A549 (cell line): ENCODE measurements around the gene SLC6A12. TPM values are rescaled to one million over a fixed set of nuclear protein-coding genes. Genes with fewer than 3 reads are reported as not detected.

Source experiments
- ATAC-seq, 2 experiments: fragments of 200-7000 bp in 1 of 2; fragments of >200 bp in 1 of 2; cut with Nextera tagmentation in 1 of 2; cut with Tn5 transposase in 1 of 2; 3 replicates each; pipeline versions ENCODE4 v1.8.0 to v1.9.1; 2018 to 2020; ENCODE audit warnings: mild to moderate bottlenecking in 1 of 2, moderate library complexity in 1 of 2
- CTCF ChIA-PET: fragments of 300-600 bp; sonication (Branson Sonifier 250); formaldehyde crosslinking; extraction: SDS; loops from one replicate; lab custom pipeline; 2021; ENCODE audit warnings: antibody characterized with exemption, inconsistent platforms; lab: Yijun Ruan, JAX
- POLR2A ChIA-PET: fragments of 350-600 bp; formaldehyde crosslinking; extraction: SDS; loops from one replicate; lab custom pipeline; 2021; ENCODE audit warnings: antibody characterized with exemption, inconsistent platforms; lab: Yijun Ruan, JAX
- DNase-seq, 2 experiments: peaks; one replicate each; pipeline versions ENCODE4 v3.0.0 to v3.0.0-alpha.2; 2011 to 2016; ENCODE audit warnings: low read depth in 1 of 2, low spot score in 1 of 2
- FAIRE-seq: peaks from 2 replicates; lab custom pipeline; 2011; peaks lifted over from hg19 to GRCh38; lab: Jason Lieb, UNC
- H3K27ac ChIP-seq, 2 experiments: fragments of >200 bp; sonication (Bioruptor Twin); formaldehyde crosslinking; 3 replicates each; pipeline ENCODE4 v1.5.1; 2016 to 2017
- H3K4me1 ChIP-seq: fragments of >200 bp; sonication (Bioruptor Twin); formaldehyde crosslinking; 3 replicates; pipeline ENCODE4 v1.6.1; 2016
- H3K4me2 ChIP-seq: fragments of >200 bp; sonication (Bioruptor Twin); formaldehyde crosslinking; 3 replicates; pipeline ENCODE4 v1.6.1; 2016
- H3K4me3 ChIP-seq: fragments of >200 bp; sonication (Bioruptor Twin); formaldehyde crosslinking; 3 replicates; pipeline ENCODE4 v1.5.1; 2016
- H3K9me3 ChIP-seq: fragments of >200 bp; sonication (Bioruptor Twin); formaldehyde crosslinking; 3 replicates; pipeline ENCODE4 v1.6.1; 2016
- EHF ChIP-seq: fragments of 250-450 bp; sonication (Bioruptor Pico); IDR thresholded peaks from 2 replicates; pipeline ENCODE4 v1.5.0; 2020; ENCODE audit warnings: mild to moderate bottlenecking
- HEYL ChIP-seq: fragments of 250-450 bp; sonication (Bioruptor Pico); IDR thresholded peaks from 2 replicates; pipeline ENCODE4 v1.8.0; 2021; ENCODE audit warnings: mild to moderate bottlenecking, moderate library complexity
- HMGXB4 ChIP-seq: fragments of 250-450 bp; sonication (Bioruptor Pico); IDR thresholded peaks from 2 replicates; pipeline ENCODE4 v1.5.0; 2021; ENCODE audit warnings: mild to moderate bottlenecking, moderate library complexity, borderline replicate concordance
- HOXB13 ChIP-seq: fragments of 250-450 bp; sonication (Bioruptor Pico); IDR thresholded peaks from 2 replicates; pipeline ENCODE4 v1.5.0; 2020; ENCODE audit warnings: low read depth, mild to moderate bottlenecking, moderate library complexity
- RCOR1 ChIP-seq: fragments of 150-350 bp; IDR thresholded peaks from 2 replicates; pipeline ENCODE4 v1.6.1; 2014; ENCODE audit warnings: antibody characterized with exemption, low read length, low read depth
- REST ChIP-seq: fragments of 200-600 bp; sonication (generic); IDR thresholded peaks from 2 replicates; pipeline ENCODE4 v1.6.1; 2016; ENCODE audit warnings: antibody characterized with exemption, mild to moderate bottlenecking, moderate library complexity
- RNF2 ChIP-seq: fragments of 200-600 bp; sonication (generic); IDR thresholded peaks from 2 replicates; pipeline ENCODE4 v1.6.1; 2016; ENCODE audit warnings: low read depth, mild to moderate bottlenecking, antibody characterized with exemption, moderate library complexity, borderline replicate concordance
- ZFP36 ChIP-seq: fragments of 450-650 bp; IDR thresholded peaks from 2 replicates; pipeline ENCODE4 v1.6.1; 2014; ENCODE audit warnings: borderline replicate concordance; ENCODE audit not compliant: partially characterized antibody
- WGBS: methylation state at CpG from one replicate; pipeline ENCODE4 v1.1.6; 2017; ENCODE audit errors: missing lambda C conversion rate; 5-methylcytosine and 5-hydroxymethylcytosine counted together
- polyA plus RNA-seq, 4 experiments: library from polyadenylated mRNA; depleted of rRNA in 3 of 4; stranded (reverse); fragments of >200 nt; fragmentation: RNase III in 1 of 4; extraction: RNeasy Plus Mini Kit Qiagen cat#74134 plus additional on column Dnase treatment in 1 of 4; gene quantifications; 2 replicates in 3 of 4; 3 replicates in 1 of 4; pipeline ENCODE4 v1.2.3, GENCODE V29; 2011 to 2017

The SLC6A12 gene
- polyA plus RNA-seq, 2 of the 4 experiments (the other 2 are of a cell fraction): 0.78 to 4.4 TPM

GRCh38 chr12:203074-203461 is 10.9 kb downstream of the SLC6A12 start:
- WGBS: 61% methylated on average over 15 of the region's 16 CpGs
- Histone ChIP-seq H3K27ac (peak overlapping the region; percentile 74 to 84; a peak in 5 of 6 replicates), H3K4me1 (peaks cover 10% of the 10 kb centered on the region; the same call in 2 of the 3 replicates), H3K9me3 (no peaks in the 10 kb centered on the region), H3K4me2 (peak overlapping the region; percentile 99), H3K4me3 (peak overlapping the region; percentile 93)
- ATAC-seq: no peak
- CTCF ChIA-PET: interaction anchor here (0.9 to 1.8 kb wide), 4 partner anchors 9 to 89 kb away, joined by 3 to 6 read pairs (median 4); no protein-coding TSS in a partner anchor
- no peak for TF ChIP-seq HMGXB4 (CRISPR knock-in tag)
- no peak for TF ChIP-seq RCOR1
- TF ChIP-seq HEYL (CRISPR knock-in tag): no peak
- no peak for TF ChIP-seq RNF2
- TF ChIP-seq, all 56 proteins: peak for 0
- DNase-seq (no peak), FAIRE-seq (no peak)
- POLR2A ChIA-PET: no interaction called here

- DNase-seq (no peak), FAIRE-seq (no peak), ATAC-seq (no peak)
- H3K4me3 ChIP-seq: no peak overlapping the region
- H3K27ac ChIP-seq: no peak overlapping the region
- H3K4me1 ChIP-seq: peaks cover 10% of the 10 kb centered on the region; the same call in 2 of the 3 replicates
- ChIA-PET POLR2A (no interaction called here), CTCF (interaction anchor here (1.8 to 2.0 kb wide), 2 partner anchors 11 to 17 kb away, joined by 6 to 7 read pairs; partner anchors contain the start of gene SLC6A12)
- WGBS: 71% methylated on average over 15 of the region's 15 CpGs
- TF ChIP-seq RCOR1 (no peak), HMGXB4 (CRISPR knock-in tag) (no peak), ZFP36 (no peak), RNF2 (no peak), HOXB13 (CRISPR knock-in tag) (no peak)
- H3K4me2 ChIP-seq: no peak overlapping the region
- no peaks in the 10 kb centered on the region for H3K9me3 ChIP-seq
Observed at GRCh38 chr12:202081-202731, 11.8 kb downstream of the SLC6A12 start.

- WGBS: 65% methylated on average over 8 of the region's 8 CpGs
- ChIA-PET CTCF (interaction anchor here (1.6 to 4.3 kb wide), 4 partner anchors 11 to 18 kb away, joined by 5 to 26 read pairs (median 6); partner anchors contain the start of gene SLC6A12), POLR2A (no interaction called here)
- no peak for TF ChIP-seq EHF (CRISPR knock-in tag)
- peak; percentile 21; the same call in 1 of the 2 replicates for TF ChIP-seq REST
- no peak for ATAC-seq
- peaks cover 10% of the 10 kb centered on the region; the same call in 2 of the 3 replicates for H3K4me1 ChIP-seq
- no peak overlapping the region for H3K27ac ChIP-seq
- no peak overlapping the region for H3K4me3 ChIP-seq
- DNase-seq: no peak
- no peaks in the 10 kb centered on the region for H3K9me3 ChIP-seq
- no peak for FAIRE-seq
- no peak overlapping the region for H3K4me2 ChIP-seq
Observed at GRCh38 chr12:201361-201760, 12.6 kb downstream of the SLC6A12 start.
